Tibial nerve (tissue), 4 donors: ENCODE data around the gene ITSN2. TPM values are rescaled to one million over a fixed set of nuclear protein-coding genes. Genes with fewer than 3 reads are reported as not detected.

Experiments used
- DNase-seq, 2 donors: peaks; one replicate each; pipeline ENCODE4 v3.0.0-alpha.2; 2019; ENCODE audit warnings: low spot score in 2 of 2
- H3K27ac ChIP-seq, 4 donors: fragments of 200-600 bp; sonication (generic) in 3 of 4; one replicate each; pipeline ENCODE4 v1.5.1; 2017 to 2019; ENCODE audit warnings: mild to moderate bottlenecking in 1 of 4
- H3K27me3 ChIP-seq, 2 donors: fragments of 200-600 bp; sonication (generic) in 1 of 2; one replicate each; pipeline versions ENCODE4 v1.5.1 to v1.6.0; 2017 to 2019
- H3K36me3 ChIP-seq, 3 donors: fragments of 200-600 bp; sonication (generic); one replicate each; pipeline ENCODE4 v1.5.1; 2018 to 2019
- H3K4me1 ChIP-seq, 4 donors: fragments of 200-600 bp; sonication (generic) in 3 of 4; one replicate each; pipeline ENCODE4 v1.5.1; 2017 to 2019
- H3K4me3 ChIP-seq, 4 donors: fragments of 200-600 bp; sonication (generic) in 3 of 4; one replicate each; pipeline ENCODE4 v1.5.1; 2017 to 2019; ENCODE audit warnings: mild to moderate bottlenecking in 1 of 4, moderate library complexity in 1 of 4
- H3K9me3 ChIP-seq, 4 donors: fragments of 200-600 bp; sonication (generic) in 3 of 4; one replicate each; pipeline ENCODE4 v1.5.1; 2017 to 2019
- CTCF ChIP-seq, 5 experiments: fragments of 200-600 bp in 3 of 5; fragments of 450-650 bp in 2 of 5; sonication (generic) in 3 of 5; IDR thresholded peaks; one replicate each; pipeline ENCODE4 v1.5.1; 2016 to 2019; ENCODE audit warnings: antibody characterized with exemption in 5 of 5, mild to moderate bottlenecking in 3 of 5, moderate library complexity in 2 of 5
- EP300 ChIP-seq, 2 donors: sonication (generic); formaldehyde crosslinking; IDR thresholded peaks; one replicate each; pipeline ENCODE4 v1.6.1; 2017; ENCODE audit warnings: antibody characterized with exemption in 2 of 2, mild to moderate bottlenecking in 1 of 2
- POLR2A ChIP-seq, 2 donors: fragments of 450-650 bp; IDR thresholded peaks; one replicate each; pipeline ENCODE4 v1.6.1; 2017; ENCODE audit warnings: antibody characterized with exemption in 2 of 2, mild to moderate bottlenecking in 2 of 2, moderate library complexity in 2 of 2
- WGBS, 2 donors: methylation state at CpG; one replicate each; pipeline ENCODE4 v1.1.5; 2018; 5-methylcytosine and 5-hydroxymethylcytosine counted together
- total RNA-seq, 4 donors: library from RNA; depleted of rRNA; stranded (reverse); fragments of >200 nt; gene quantifications; one replicate each; pipeline ENCODE4 v1.1.0, GENCODE V29; 2016

Gene ITSN2
- total RNA-seq, 4 donors from 2014 or later: 47.3 to 54.2 (median 48.7) TPM

DNA sequence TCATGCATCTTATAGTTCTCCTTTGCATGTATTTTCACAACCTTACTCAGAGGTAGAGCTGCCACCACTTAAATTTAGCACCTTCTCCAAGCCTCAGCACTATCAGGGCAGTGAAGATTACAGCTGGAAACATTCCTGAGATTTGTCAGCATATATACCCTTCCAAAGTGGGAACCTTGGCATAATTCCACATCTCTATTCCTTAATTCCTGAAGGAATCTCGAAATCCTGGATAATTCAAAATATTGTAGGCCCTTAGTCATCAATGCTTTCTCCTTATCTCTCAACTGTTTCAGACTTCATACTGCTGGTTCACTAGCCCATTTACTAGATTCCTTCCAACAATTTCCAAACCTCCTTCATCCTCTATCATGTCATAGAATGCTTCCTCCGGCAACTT, 87.4 kb downstream of the ITSN2 start:
- Histone ChIP-seq H3K27me3 (no peaks in the 10 kb centered on the region), H3K36me3 (peaks cover 0 to 68% (median 2%) of the 10 kb centered on the region in 3 donors), H3K4me1 (peaks cover 0 to 6% (median 0%) of the 10 kb centered on the region in 4 donors), H3K9me3 (no peaks in the 10 kb centered on the region), H3K4me3 (no peak overlapping the region), H3K27ac (no peak overlapping the region)
- no peak for DNase-seq
- 88 to 97% methylated on average over 2 of the region's 2 CpGs for WGBS, 2 donors
- TF ChIP-seq CTCF (IDR thresholded peaks at IDR 0.05) (no peak), EP300 (IDR thresholded peaks at IDR 0.05) (no peak), POLR2A (IDR thresholded peaks at IDR 0.05) (no peak)

GRCh38 chr2:24272161-24272802, 88.1 kb downstream of the ITSN2 start:
- WGBS, 2 donors: 98 to 99% methylated on average over 2 of the region's 2 CpGs

GRCh38 chr2:24269265-24269664, 91.1 kb downstream of the ITSN2 start:
- DNase-seq: no peak
- H3K4me3 ChIP-seq: no peak overlapping the region
- H3K27ac ChIP-seq: no peak overlapping the region
- TF ChIP-seq POLR2A (IDR thresholded peaks at IDR 0.05): no peak
- TF ChIP-seq EP300 (IDR thresholded peaks at IDR 0.05): no peak
- no peaks in the 10 kb centered on the region for H3K9me3 ChIP-seq
- no peaks in the 10 kb centered on the region for H3K27me3 ChIP-seq
- 97 to 98% methylated on average over 3 of the region's 3 CpGs for WGBS, 2 donors
- H3K36me3 ChIP-seq: peaks cover 0 to 83% (median 2%) of the 10 kb centered on the region in 3 donors
- no peaks in the 10 kb centered on the region for H3K4me1 ChIP-seq

More at GRCh38 chr2:24272161-24272802, 88.1 kb downstream of the ITSN2 start:
- Histone ChIP-seq H3K27me3 (no peaks in the 10 kb centered on the region), H3K4me1 (peaks cover 0 to 6% (median 0%) of the 10 kb centered on the region in 4 donors), H3K9me3 (no peaks in the 10 kb centered on the region), H3K27ac (no peak overlapping the region), H3K36me3 (peaks cover 0 to 74% (median 2%) of the 10 kb centered on the region in 3 donors), H3K4me3 (no peak overlapping the region)
- DNase-seq: no peak
- TF ChIP-seq EP300 (IDR thresholded peaks at IDR 0.05): no peak
- no peak for TF ChIP-seq CTCF (IDR thresholded peaks at IDR 0.05)
- TF ChIP-seq POLR2A (IDR thresholded peaks at IDR 0.05): no peak

DNA sequence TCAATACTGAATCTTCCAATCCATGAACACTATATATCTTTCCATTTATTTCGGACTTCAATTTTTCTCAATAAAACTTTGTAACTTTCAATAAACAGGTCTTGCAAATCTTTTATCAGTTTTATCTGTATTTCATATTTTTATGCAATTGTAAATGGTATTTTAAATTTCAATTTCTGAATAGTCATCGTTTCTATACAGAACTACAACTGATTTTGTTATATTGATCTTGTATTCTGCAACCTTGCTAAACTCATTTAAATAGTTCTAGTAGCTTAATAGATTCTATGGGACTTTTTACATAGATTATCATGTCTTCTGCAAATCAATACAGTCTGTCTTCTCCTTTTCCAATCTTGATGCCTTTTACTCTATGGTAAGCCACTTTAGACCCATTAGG, 95.1 kb downstream of the ITSN2 start:
- no peak for DNase-seq
- no peaks in the 10 kb centered on the region for H3K9me3 ChIP-seq
- no peak overlapping the region for H3K4me3 ChIP-seq
- H3K27me3 ChIP-seq: no peaks in the 10 kb centered on the region
- no peak overlapping the region for H3K27ac ChIP-seq
- 96 to 97% methylated on average over 2 of the region's 2 CpGs for WGBS, 2 donors
- TF ChIP-seq CTCF (IDR thresholded peaks at IDR 0.05): no peak
- TF ChIP-seq POLR2A (IDR thresholded peaks at IDR 0.05): no peak
- TF ChIP-seq EP300 (IDR thresholded peaks at IDR 0.05): no peak
- H3K4me1 ChIP-seq: no peaks in the 10 kb centered on the region
- peaks cover 0 to 67% (median 0%) of the 10 kb centered on the region in 3 donors for H3K36me3 ChIP-seq

- TF ChIP-seq CTCF (IDR thresholded peaks at IDR 0.05): no peak
- no peak for TF ChIP-seq EP300 (IDR thresholded peaks at IDR 0.05)
- WGBS, 2 donors: 48 to 53% methylated on average over 1 of the region's 1 CpG
- Histone ChIP-seq H3K36me3 (peaks cover 0 to 60% (median 0%) of the 10 kb centered on the region in 3 donors), H3K4me1 (no peaks in the 10 kb centered on the region), H3K4me3 (no peak overlapping the region), H3K27ac (no peak overlapping the region), H3K27me3 (no peaks in the 10 kb centered on the region), H3K9me3 (no peaks in the 10 kb centered on the region)
- DNase-seq: no peak
These were observed 97.8 kb downstream of the ITSN2 start for GRCh38 chr2:24262421-24262970.
